SK-N-SH (cell line): ENCODE measurements around the gene CDK11B. TPM values are rescaled to one million over a fixed set of nuclear protein-coding genes. Genes with fewer than 3 reads are reported as not detected.

ENCODE experiments used
- CTCF ChIA-PET: fragments of 300-600, 350-600 bp; formaldehyde crosslinking; extraction: SDS; loops from one replicate; lab custom pipeline; 2021; lab: Yijun Ruan, JAX
- POLR2A ChIA-PET: fragments of 350-600 bp; sonication (Branson Sonifier 250); formaldehyde crosslinking; extraction: SDS; loops from one replicate; lab custom pipeline; 2020; ENCODE audit warnings: antibody characterized with exemption, inconsistent platforms; lab: Yijun Ruan, JAX
- DNase-seq: peaks from one replicate; pipeline ENCODE4 v3.0.0; 2012
- H2AFZ ChIP-seq: fragments of 200-600 bp; sonication (generic); 2 replicates; pipeline ENCODE4 v1.8.1; 2016; ENCODE audit warnings: antibody characterized with exemption, mild to moderate bottlenecking, low read depth
- H3F3A ChIP-seq: fragments of 200-600 bp; sonication (generic); replicated peaks from 2 replicates; pipeline ENCODE3; 2016; ENCODE audit warnings: antibody characterized with exemption, mild to moderate bottlenecking; ENCODE audit not compliant: insufficient read depth
- H3K27ac ChIP-seq, 2 experiments: fragments of 200-500 bp in 1 of 2; fragments of 200-600 bp in 1 of 2; sonication (Bioruptor generic) in 1 of 2; sonication (generic), shearing (Covaris generic) in 1 of 2; 2 replicates each; pipeline versions ENCODE4 v1.5.1 to v1.6.1; 2014 to 2016; ENCODE audit warnings: low read depth in 2 of 2, inconsistent platforms in 1 of 2, low read length in 1 of 2, mild to moderate bottlenecking in 1 of 2, mixed read lengths in 1 of 2
- H3K27me3 ChIP-seq: fragments of 200-600 bp; sonication (generic), shearing (Covaris generic); 2 replicates; pipeline ENCODE4 v1.6.1; 2016; ENCODE audit warnings: mixed run types; ENCODE audit not compliant: insufficient read depth
- H3K36me3 ChIP-seq, 2 experiments: fragments of 200-500 bp in 1 of 2; fragments of 200-600 bp in 1 of 2; sonication (Bioruptor generic) in 1 of 2; sonication (generic) in 1 of 2; replicated peaks in 1 of 2; 2 replicates each; pipeline versions ENCODE3 to v1.5.1; 2014 to 2016; ENCODE audit warnings: low read length in 1 of 2, mild to moderate bottlenecking in 1 of 2; ENCODE audit not compliant: insufficient read depth in 2 of 2, control insufficient read depth in 1 of 2
- H3K4me1 ChIP-seq, 2 experiments: fragments of 200-500 bp in 1 of 2; fragments of 200-600 bp in 1 of 2; sonication (Bioruptor generic) in 1 of 2; sonication (generic), shearing (Covaris generic) in 1 of 2; 2 replicates each; pipeline versions ENCODE4 v1.5.1 to v1.6.1; 2014 to 2016; ENCODE audit warnings: low read depth in 1 of 2, low read length in 1 of 2, mixed run types in 1 of 2; ENCODE audit not compliant: insufficient read depth in 2 of 2, control insufficient read depth in 1 of 2
- H3K4me2 ChIP-seq: fragments of 200-600 bp; sonication (generic), shearing (Covaris generic); 2 replicates; pipeline ENCODE4 v1.6.1; 2017; ENCODE audit warnings: mixed run types
- H3K4me3 ChIP-seq, 2 experiments: fragments of 200-500 bp in 1 of 2; fragments of 200-600 bp in 1 of 2; sonication (Bioruptor generic) in 1 of 2; sonication (generic), shearing (Covaris generic) in 1 of 2; 2 replicates each; pipeline versions ENCODE4 v1.5.1 to v1.8.1; 2014 to 2016; ENCODE audit warnings: low read depth in 2 of 2, inconsistent platforms in 1 of 2, low read length in 1 of 2, mild to moderate bottlenecking in 1 of 2, mixed read lengths in 1 of 2, moderate library complexity in 1 of 2
- H3K79me2 ChIP-seq: fragments of 200-600 bp; sonication (generic); 2 replicates; pipeline ENCODE4 v1.8.1; 2017; ENCODE audit warnings: mild to moderate bottlenecking; ENCODE audit not compliant: insufficient read depth
- H3K9ac ChIP-seq: fragments of 200-600 bp; sonication (generic); 2 replicates; pipeline ENCODE4 v1.6.1; 2017; ENCODE audit warnings: mixed run types
- H3K9me2 ChIP-seq: fragments of 200-600 bp; sonication (generic); 2 replicates; pipeline ENCODE4 v1.6.1; 2017; ENCODE audit warnings: mixed run types
- H3K9me3 ChIP-seq: fragments of 200-600 bp; sonication (generic); 2 replicates; pipeline ENCODE4 v1.6.1; 2017; ENCODE audit warnings: mixed run types, mild to moderate bottlenecking, moderate library complexity
- H4K20me1 ChIP-seq: fragments of 200-600 bp; sonication (generic); 2 replicates; pipeline ENCODE4 v1.6.1; 2017; ENCODE audit warnings: mild to moderate bottlenecking, mixed run types; ENCODE audit not compliant: insufficient read depth
- CHD2 ChIP-seq: fragments of 150-350 bp; IDR thresholded peaks from 2 replicates; pipeline ENCODE4 v1.6.1; 2018; ENCODE audit warnings: low read length; ENCODE audit not compliant: partially characterized antibody
- ELF1 ChIP-seq: IDR thresholded peaks from 2 replicates; pipeline ENCODE4 v1.4.0; 2012
- EP300 ChIP-seq, 2 experiments: IDR thresholded peaks; 2 replicates each; pipeline versions ENCODE4 v1.4.0 to v1.6.1; 2012; ENCODE audit warnings: borderline replicate concordance in 1 of 2, low read depth in 1 of 2, low read length in 1 of 2
- FOXM1 ChIP-seq: IDR thresholded peaks from 2 replicates; pipeline ENCODE4 v1.4.0; 2012; ENCODE audit warnings: low read depth, mild to moderate bottlenecking
- GABPA ChIP-seq: IDR thresholded peaks from 2 replicates; pipeline ENCODE4 v1.4.0; 2012; ENCODE audit warnings: low read depth, mild to moderate bottlenecking
- JUND ChIP-seq: IDR thresholded peaks from 2 replicates; pipeline ENCODE4 v1.4.0; 2012
- MEF2A ChIP-seq: IDR thresholded peaks from 2 replicates; pipeline ENCODE4 v1.4.0; 2012; ENCODE audit warnings: low read depth, borderline replicate concordance
- MXI1 ChIP-seq: IDR thresholded peaks from 2 replicates; pipeline ENCODE4 v1.6.1; 2012; ENCODE audit warnings: mild to moderate bottlenecking, low read depth, low read length, improper control_type of control experiment
- NFIC ChIP-seq: IDR thresholded peaks from 2 replicates; pipeline ENCODE4 v1.4.0; 2012; ENCODE audit warnings: borderline replicate concordance
- PBX3 ChIP-seq: IDR thresholded peaks from 2 replicates; pipeline ENCODE4; 2012
- RAD21 ChIP-seq: IDR thresholded peaks from 2 replicates; pipeline ENCODE4 v1.6.1; 2012; ENCODE audit warnings: mild to moderate bottlenecking, low read length
- REST ChIP-seq: IDR thresholded peaks from 2 replicates; pipeline ENCODE4 v1.6.1; 2012; ENCODE audit warnings: mild to moderate bottlenecking, low read depth, low read length, moderate library complexity
- RFX5 ChIP-seq: IDR thresholded peaks from 2 replicates; pipeline ENCODE4 v1.6.1; 2012; ENCODE audit warnings: mild to moderate bottlenecking, improper control_type of control experiment, low read length
- SIN3A ChIP-seq: IDR thresholded peaks from 2 replicates; pipeline ENCODE4 v1.6.1; 2012; ENCODE audit warnings: low read depth, mild to moderate bottlenecking, low read length, moderate library complexity, borderline replicate concordance
- SMC3 ChIP-seq: IDR thresholded peaks from 2 replicates; pipeline ENCODE4 v1.6.1; 2012; ENCODE audit warnings: low read depth, low read length, improper control_type of control experiment
- TAF1 ChIP-seq: IDR thresholded peaks from 2 replicates; pipeline ENCODE4 v1.6.1; 2012; ENCODE audit warnings: low read depth, mild to moderate bottlenecking, low read length, moderate library complexity, borderline replicate concordance
- TEAD4 ChIP-seq: IDR thresholded peaks from 2 replicates; pipeline ENCODE4 v1.4.0; 2012; ENCODE audit warnings: mild to moderate bottlenecking, borderline replicate concordance; ENCODE audit not compliant: insufficient read depth
- ZBTB33 ChIP-seq: IDR thresholded peaks from 2 replicates; pipeline ENCODE4 v1.4.0; 2012; ENCODE audit warnings: low read depth, borderline replicate concordance
- WGBS: methylation state at CpG from one replicate; pipeline ENCODE4 v1.1.6; 2017; ENCODE audit warnings: low lambda C conversion rate; 5-methylcytosine and 5-hydroxymethylcytosine counted together
- polyA plus RNA-seq, 3 experiments: library from polyadenylated mRNA; depleted of rRNA; stranded (reverse); fragments of >200 nt; gene quantifications; 2 replicates each; pipeline ENCODE4 v1.2.3, GENCODE V29; 2012

CDK11B gene
- polyA plus RNA-seq, 1 of the 3 experiments (the other 2 are of a cell fraction) = 15.0 TPM

GRCh38 chr1:1617925-1618324 lies 40.9 kb downstream of the CDK11B start:
- no peaks in the 10 kb centered on the region for H3K9me2 ChIP-seq
- peaks cover 49% of the 10 kb centered on the region for H3K79me2 ChIP-seq
- H3K27me3 ChIP-seq = no peaks in the 10 kb centered on the region
- no peaks in the 10 kb centered on the region for H3F3A ChIP-seq
- DNase-seq = no peak
- ChIA-PET CTCF (interaction anchor here (0.6 kb wide), 1 partner anchor 211 kb away, joined by 3 read pairs; no protein-coding TSS in a partner anchor), POLR2A (no interaction called here)
- H3K9ac ChIP-seq = no peak overlapping the region
- TF ChIP-seq RFX5 (no peak), JUND (no peak), PBX3 (no peak), TAF1 (no peak), TEAD4 (no peak)
- no peak overlapping the region for H3K4me2 ChIP-seq
- H3K27ac ChIP-seq = no peak overlapping the region
- peaks cover 3 to 7% of the 10 kb centered on the region in 2 experiments for H3K36me3 ChIP-seq
- H4K20me1 ChIP-seq = peaks cover 10% of the 10 kb centered on the region
- H3K4me1 ChIP-seq = peaks cover 0 to 18% of the 10 kb centered on the region in 2 experiments; a peak in 1 of 4 replicates
- H2AFZ ChIP-seq = no peak overlapping the region
- H3K9me3 ChIP-seq = no peaks in the 10 kb centered on the region
- 100% methylated on average over 1 of the region's 6 CpGs for WGBS
- no peak overlapping the region for H3K4me3 ChIP-seq

- H3K27me3 ChIP-seq = no peaks in the 10 kb centered on the region
- H4K20me1 ChIP-seq = peaks cover 10% of the 10 kb centered on the region
- POLR2A ChIA-PET = no interaction called here
- H3K27ac ChIP-seq = no peak overlapping the region
- no peak for DNase-seq
- H2AFZ ChIP-seq = no peak overlapping the region
- H3K4me2 ChIP-seq = peak overlapping the region; percentile 90; the same call in 1 of the 2 replicates
- no peak overlapping the region for H3K4me3 ChIP-seq
- H3K9ac ChIP-seq = no peak overlapping the region
- WGBS = 95% methylated on average over 10 of the region's 11 CpGs
- H3K4me1 ChIP-seq = peaks cover 0 to 18% of the 10 kb centered on the region in 2 experiments; a peak in 1 of 4 replicates
- peaks cover 49% of the 10 kb centered on the region for H3K79me2 ChIP-seq
- no peaks in the 10 kb centered on the region for H3F3A ChIP-seq
- no peak for TF ChIP-seq FOXM1
- no peak for TF ChIP-seq MXI1
- TF ChIP-seq NFIC = no peak
- no peak for TF ChIP-seq SMC3
- TF ChIP-seq REST = no peak
- no peak for TF ChIP-seq ZBTB33
- no peak for TF ChIP-seq GABPA
- no peak for TF ChIP-seq SIN3A
- TF ChIP-seq RFX5 = no peak
- TF ChIP-seq CHD2 = no peak
- no peak for TF ChIP-seq MEF2A
- no peak for TF ChIP-seq RAD21
- no peak for TF ChIP-seq ELF1
- TF ChIP-seq EP300 (IDR thresholded peaks at IDR 0.05; ENCODE audit: borderline replicate concordance in 1 of 2, low read depth in 1 of 2, low read length in 1 of 2) = no peak
- TF ChIP-seq, all 33 proteins: peak for 0
- CTCF ChIA-PET = interaction anchor here (0.6 kb wide), 1 partner anchor 211 kb away, joined by 3 read pairs; no protein-coding TSS in a partner anchor
- Histone ChIP-seq H3K36me3 (peaks cover 3 to 7% of the 10 kb centered on the region in 2 experiments), H3K9me2 (no peaks in the 10 kb centered on the region), H3K9me3 (no peaks in the 10 kb centered on the region)
Measured at GRCh38 chr1:1617516-1617915, 41.3 kb downstream of the CDK11B start.
